Ishikawa (cell line): ENCODE measurements around the gene FAIM2.

Experiments
- CEBPB ChIP-seq: IDR thresholded peaks from 2 replicates; pipeline ENCODE4 v1.6.1; 2012
- CREB1 ChIP-seq: IDR thresholded peaks from 2 replicates; pipeline ENCODE4 v1.6.1; 2012; ENCODE audit warnings: low read depth
- EGR1 ChIP-seq: IDR thresholded peaks from 2 replicates; pipeline ENCODE4 v1.6.1; 2012
- EP300 ChIP-seq: IDR thresholded peaks from 2 replicates; pipeline ENCODE4 v1.6.1; 2012; ENCODE audit warnings: borderline replicate concordance
- FOXM1 ChIP-seq: IDR thresholded peaks from 2 replicates; pipeline ENCODE4 v1.6.1; 2012; ENCODE audit warnings: low read depth, borderline replicate concordance
- MAX ChIP-seq: IDR thresholded peaks from 2 replicates; pipeline ENCODE4 v1.6.1; 2012
- NFIC ChIP-seq: IDR thresholded peaks from 2 replicates; pipeline ENCODE4 v1.6.1; 2012
- RAD21 ChIP-seq: IDR thresholded peaks from 2 replicates; pipeline ENCODE4 v1.6.1; 2012; ENCODE audit warnings: low read depth
- TAF1 ChIP-seq: IDR thresholded peaks from 2 replicates; pipeline ENCODE4 v1.6.1; 2012; ENCODE audit warnings: low read depth, mild to moderate bottlenecking
- TCF12 ChIP-seq: IDR thresholded peaks from 2 replicates; pipeline ENCODE4 v1.6.1; 2012; ENCODE audit warnings: low read depth
- TEAD4 ChIP-seq: IDR thresholded peaks from 2 replicates; pipeline ENCODE4 v1.6.1; 2012
- YY1 ChIP-seq: IDR thresholded peaks from 2 replicates; pipeline ENCODE4 v1.6.1; 2012; ENCODE audit warnings: low read depth
- ZBTB7A ChIP-seq: IDR thresholded peaks from 2 replicates; pipeline ENCODE4 v1.6.1; 2012; ENCODE audit warnings: low read depth
- TF ChIP-seq, protein P1 (sequence below): IDR thresholded peaks from 2 replicates; pipeline ENCODE4 v1.6.1; 2012; ENCODE audit warnings: low read depth, mild to moderate bottlenecking
- TF ChIP-seq, protein P2 (sequence below): IDR thresholded peaks from 2 replicates; pipeline ENCODE4 v1.6.1; 2012

The FAIM2 gene

DNA sequence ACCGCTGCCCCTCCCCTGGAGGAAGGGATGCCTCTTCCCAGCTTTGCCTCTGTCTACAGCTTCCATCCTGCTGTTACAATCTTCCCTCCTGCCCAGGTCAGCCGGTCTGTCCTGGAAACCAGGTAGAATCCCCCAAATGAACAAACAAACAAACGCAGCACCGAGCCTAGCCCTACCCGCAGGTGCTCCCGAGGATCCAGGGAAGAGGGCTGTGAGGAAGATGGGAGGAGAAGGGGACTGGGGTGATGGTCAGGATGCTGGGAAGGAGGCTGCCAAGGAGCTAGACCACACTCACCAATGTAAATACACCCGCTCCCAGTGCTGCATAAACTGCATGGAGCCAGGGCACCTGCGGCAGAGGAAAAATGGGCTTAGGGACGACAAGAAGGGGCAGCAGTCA lies 16.6 kb downstream of the FAIM2 start:
- TF ChIP-seq TAF1, result no peak
- TF ChIP-seq YY1, result no peak
- no peak for TF ChIP-seq RAD21

GRCh38 chr12:49885663-49886461 lies 17.8 kb downstream of the FAIM2 start:
- TF ChIP-seq MAX (no peak), EGR1 (no peak), RAD21 (no peak), ZBTB7A (no peak), FOXM1 (no peak), TAF1 (no peak), CREB1 (no peak), NFIC (no peak), CEBPB (no peak), EP300 (no peak), TEAD4 (no peak), TCF12 (no peak), YY1 (no peak)
- TF ChIP-seq, protein P1, sequence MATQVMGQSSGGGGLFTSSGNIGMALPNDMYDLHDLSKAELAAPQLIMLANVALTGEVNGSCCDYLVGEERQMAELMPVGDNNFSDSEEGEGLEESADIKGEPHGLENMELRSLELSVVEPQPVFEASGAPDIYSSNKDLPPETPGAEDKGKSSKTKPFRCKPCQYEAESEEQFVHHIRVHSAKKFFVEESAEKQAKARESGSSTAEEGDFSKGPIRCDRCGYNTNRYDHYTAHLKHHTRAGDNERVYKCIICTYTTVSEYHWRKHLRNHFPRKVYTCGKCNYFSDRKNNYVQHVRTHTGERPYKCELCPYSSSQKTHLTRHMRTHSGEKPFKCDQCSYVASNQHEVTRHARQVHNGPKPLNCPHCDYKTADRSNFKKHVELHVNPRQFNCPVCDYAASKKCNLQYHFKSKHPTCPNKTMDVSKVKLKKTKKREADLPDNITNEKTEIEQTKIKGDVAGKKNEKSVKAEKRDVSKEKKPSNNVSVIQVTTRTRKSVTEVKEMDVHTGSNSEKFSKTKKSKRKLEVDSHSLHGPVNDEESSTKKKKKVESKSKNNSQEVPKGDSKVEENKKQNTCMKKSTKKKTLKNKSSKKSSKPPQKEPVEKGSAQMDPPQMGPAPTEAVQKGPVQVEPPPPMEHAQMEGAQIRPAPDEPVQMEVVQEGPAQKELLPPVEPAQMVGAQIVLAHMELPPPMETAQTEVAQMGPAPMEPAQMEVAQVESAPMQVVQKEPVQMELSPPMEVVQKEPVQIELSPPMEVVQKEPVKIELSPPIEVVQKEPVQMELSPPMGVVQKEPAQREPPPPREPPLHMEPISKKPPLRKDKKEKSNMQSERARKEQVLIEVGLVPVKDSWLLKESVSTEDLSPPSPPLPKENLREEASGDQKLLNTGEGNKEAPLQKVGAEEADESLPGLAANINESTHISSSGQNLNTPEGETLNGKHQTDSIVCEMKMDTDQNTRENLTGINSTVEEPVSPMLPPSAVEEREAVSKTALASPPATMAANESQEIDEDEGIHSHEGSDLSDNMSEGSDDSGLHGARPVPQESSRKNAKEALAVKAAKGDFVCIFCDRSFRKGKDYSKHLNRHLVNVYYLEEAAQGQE, result no peak
- TF ChIP-seq, protein P2, sequence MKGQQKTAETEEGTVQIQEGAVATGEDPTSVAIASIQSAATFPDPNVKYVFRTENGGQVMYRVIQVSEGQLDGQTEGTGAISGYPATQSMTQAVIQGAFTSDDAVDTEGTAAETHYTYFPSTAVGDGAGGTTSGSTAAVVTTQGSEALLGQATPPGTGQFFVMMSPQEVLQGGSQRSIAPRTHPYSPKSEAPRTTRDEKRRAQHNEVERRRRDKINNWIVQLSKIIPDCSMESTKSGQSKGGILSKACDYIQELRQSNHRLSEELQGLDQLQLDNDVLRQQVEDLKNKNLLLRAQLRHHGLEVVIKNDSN, result no peak

GRCh38 chr12:49885118-49885517 lies 18.6 kb downstream of the FAIM2 start:
- TF ChIP-seq EP300 (no peak), RAD21 (no peak), YY1 (no peak), TCF12 (no peak), CEBPB (no peak), TEAD4 (no peak), CREB1 (no peak), NFIC (no peak; the same call in 1 of the 2 replicates)
- TF ChIP-seq, protein P2, result no peak

DNA sequence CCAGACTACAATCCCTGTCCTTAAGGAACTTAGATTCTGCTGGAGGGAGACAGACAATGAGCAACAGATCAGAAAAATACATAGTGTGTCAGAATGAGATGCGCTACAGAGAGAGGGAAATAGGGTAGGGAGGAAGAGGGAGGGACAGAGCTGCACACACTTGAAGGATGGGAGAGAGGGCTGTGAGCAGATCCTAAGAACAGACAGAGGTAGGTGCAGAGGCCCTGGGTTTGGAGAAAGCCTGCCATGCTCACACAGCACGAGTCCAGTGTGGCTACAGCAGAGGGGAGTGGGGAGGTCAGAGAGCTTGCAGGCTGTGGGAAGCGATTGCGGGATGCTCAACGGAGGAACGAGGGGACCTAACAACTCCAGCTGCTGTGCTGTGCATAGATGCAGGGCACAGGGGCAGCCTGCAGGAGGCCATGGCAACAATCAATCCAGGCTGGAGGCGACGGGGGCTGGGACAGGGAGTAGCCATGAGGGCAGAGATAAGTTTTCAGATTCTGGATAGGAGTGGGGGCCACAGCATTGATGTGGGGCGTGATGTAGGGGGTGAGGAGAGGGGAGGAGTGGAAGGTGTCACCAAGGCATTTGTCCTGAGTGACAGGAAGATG lies 20.7 kb downstream of the FAIM2 start:
- TF ChIP-seq, protein P1, result no peak

DNA sequence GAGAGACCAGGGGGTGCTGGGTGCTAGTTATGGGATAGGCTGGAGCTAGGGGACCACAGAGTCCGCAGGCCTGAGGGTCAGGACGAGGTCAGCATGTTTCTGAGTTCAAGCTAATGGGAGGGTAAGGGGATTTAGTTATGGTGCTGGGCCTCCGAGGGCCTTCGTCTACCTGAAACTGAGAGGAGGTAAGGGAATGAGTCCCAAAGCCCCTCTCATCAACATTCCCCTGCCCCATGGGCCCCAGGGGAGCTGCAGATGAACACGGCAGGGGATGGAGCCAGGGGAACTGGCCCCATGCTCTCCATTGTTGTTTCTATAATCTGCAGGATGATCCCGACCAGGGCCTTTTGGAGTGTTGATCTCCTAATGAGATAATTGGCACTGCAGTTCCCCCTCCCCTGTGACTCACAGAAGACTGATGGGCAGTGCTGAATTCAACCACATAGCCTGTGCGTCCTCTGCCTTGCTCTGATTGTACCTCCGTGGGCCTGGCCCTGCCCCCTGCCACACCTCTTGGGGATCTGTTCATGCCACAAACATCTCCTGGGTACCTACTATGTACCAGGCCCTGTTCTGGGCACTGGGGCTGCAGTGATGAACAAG lies 21.4 kb downstream of the FAIM2 start:
- TF ChIP-seq YY1, result no peak
- no peak for TF ChIP-seq ZBTB7A
- no peak for TF ChIP-seq TAF1
- TF ChIP-seq, protein P2, result no peak
- TF ChIP-seq EGR1, result no peak
- TF ChIP-seq, protein P1, result no peak
- no peak for TF ChIP-seq EP300
- no peak for TF ChIP-seq TEAD4
- no peak for TF ChIP-seq RAD21
- TF ChIP-seq CEBPB, result no peak
- no peak for TF ChIP-seq FOXM1
- no peak for TF ChIP-seq TCF12
- no peak for TF ChIP-seq MAX
- no peak for TF ChIP-seq CREB1
- no peak for TF ChIP-seq NFIC
